GM12801 (cell line): ENCODE data around the gene IGLL1.

Source experiments
- CTCF ChIP-seq: IDR thresholded peaks from one replicate; pipeline ENCODE4 v1.5.1; 2011; ENCODE audit warnings: control low read depth; ENCODE audit not compliant: insufficient read length; ENCODE audit errors: extremely low read depth

IGLL1 gene

GRCh38 chr22:23531966-23532705 is 48.0 kb downstream of the IGLL1 start:
- no peak for TF ChIP-seq CTCF

GRCh38 chr22:23531283-23531956 is 48.7 kb downstream of the IGLL1 start:
- TF ChIP-seq CTCF: no peak

- no peak for TF ChIP-seq CTCF
Observed at GRCh38 chr22:23530766-23531282, 49.3 kb downstream of the IGLL1 start.

GRCh38 chr22:23530106-23530505 is 50.0 kb downstream of the IGLL1 start:
- TF ChIP-seq CTCF: no peak

GRCh38 chr22:23529166-23530103 is 50.7 kb downstream of the IGLL1 start:
- TF ChIP-seq CTCF: no peak

GRCh38 chr22:23527971-23528740 is 51.9 kb downstream of the IGLL1 start:
- no peak for TF ChIP-seq CTCF
